ENCODE results near the gene NFATC3. TPM values are rescaled to one million over a fixed set of nuclear protein-coding genes. Genes with fewer than 3 reads are reported as not detected.

The NFATC3 gene
- total and polyA plus RNA-seq, 8 donors, result 5.5 to 385 (median 20.6) TPM

GRCh38 chr16:68077866-68078700, 7.1 kb upstream of the NFATC3 start:
- Histone ChIP-seq H3K9me3 (no peaks in the 10 kb centered on the region), H3K27me3 (no peaks in the 10 kb centered on the region), H3K4me1 (peaks cover 12 to 60% (median 27%) of the 10 kb centered on the region in 4 donors), H3K27ac (peak overlapping the region; percentile 39 to 85 (median 79)), H3K4me3 (no peak overlapping the region), H3K36me3 (peaks cover 13 to 65% (median 60%) of the 10 kb centered on the region in 4 donors)
- WGBS, 5 donors, result 78 to 81% (median 79%) methylated on average over 7 of the region's 7 CpGs
- no peak for TF ChIP-seq CTCF (IDR thresholded peaks at IDR 0.05)
- TF ChIP-seq POLR2AphosphoS5 (IDR thresholded peaks at IDR 0.05), result peak in 1 of 3 donors; percentile 23
- intact Hi-C loops (cut with DNase I; ENCODE audit: low total_unique reads), result no loop called here
- DNase-seq, result peak in 1 of 2 donors; percentile 44

- no peak for TF ChIP-seq POLR2A (IDR thresholded peaks at IDR 0.05)
- TF ChIP-seq EP300 (IDR thresholded peaks at IDR 0.05), result no peak
- TF ChIP-seq POLR2AphosphoS5 (IDR thresholded peaks at IDR 0.05), result no peak
- no peak for TF ChIP-seq CTCF (IDR thresholded peaks at IDR 0.05)
- DNase-seq, result no peak
- intact Hi-C loops (cut with DNase I; ENCODE audit: low total_unique reads), result no loop called here
- Histone ChIP-seq H3K27me3 (no peaks in the 10 kb centered on the region), H3K4me3 (no peak overlapping the region), H3K9me3 (no peaks in the 10 kb centered on the region), H3K4me1 (peaks cover 17 to 68% (median 32%) of the 10 kb centered on the region in 4 donors), H3K27ac (peak overlapping the region; percentile 39 to 85 (median 79)), H3K36me3 (peaks cover 10 to 57% (median 53%) of the 10 kb centered on the region in 4 donors)
- 73 to 86% (median 85%) methylated on average over 5 to 8 of the region's 8 CpGs for WGBS, 5 donors
These were observed 6.3 kb upstream of the NFATC3 start for GRCh38 chr16:68078701-68079375.

GRCh38 chr16:68079376-68079625, 5.9 kb upstream of the NFATC3 start:
- Histone ChIP-seq H3K27me3 (no peaks in the 10 kb centered on the region), H3K27ac (peak overlapping the region; percentile 76 to 85 (median 79)), H3K36me3 (peaks cover 6 to 53% (median 48%) of the 10 kb centered on the region in 4 donors), H3K4me1 (peaks cover 22 to 72% (median 37%) of the 10 kb centered on the region in 4 donors), H3K9me3 (no peaks in the 10 kb centered on the region), H3K4me3 (no peak overlapping the region)
- DNase-seq, result no peak
- TF ChIP-seq POLR2A (IDR thresholded peaks at IDR 0.05) (no peak), EP300 (IDR thresholded peaks at IDR 0.05) (no peak), POLR2AphosphoS5 (IDR thresholded peaks at IDR 0.05) (no peak), CTCF (IDR thresholded peaks at IDR 0.05) (no peak)
- intact Hi-C loops (cut with DNase I; ENCODE audit: low total_unique reads), result no loop called here

- Histone ChIP-seq H3K36me3 (peaks cover 4 to 48% (median 43%) of the 10 kb centered on the region in 4 donors), H3K27ac (peak overlapping the region; percentile 76 to 85 (median 79)), H3K4me3 (no peak overlapping the region), H3K4me1 (peaks cover 24 to 76% (median 40%) of the 10 kb centered on the region in 4 donors), H3K9me3 (no peaks in the 10 kb centered on the region), H3K27me3 (no peaks in the 10 kb centered on the region)
- intact Hi-C loops (cut with DNase I; ENCODE audit: low total_unique reads), result no loop called here
- DNase-seq, result peak; percentile 54 to 88
- no peak for TF ChIP-seq EP300 (IDR thresholded peaks at IDR 0.05)
- TF ChIP-seq POLR2A (IDR thresholded peaks at IDR 0.05), result no peak
- TF ChIP-seq CTCF (IDR thresholded peaks at IDR 0.05), result no peak
- peak in 1 of 3 donors; percentile 62 for TF ChIP-seq POLR2AphosphoS5 (IDR thresholded peaks at IDR 0.05)
- 29 to 48% (median 34%) methylated on average over 10 to 13 of the region's 13 CpGs for WGBS, 5 donors
These were observed 5.4 kb upstream of the NFATC3 start for GRCh38 chr16:68079626-68080344.
